ENCODE results near the gene AFF3.

DNA sequence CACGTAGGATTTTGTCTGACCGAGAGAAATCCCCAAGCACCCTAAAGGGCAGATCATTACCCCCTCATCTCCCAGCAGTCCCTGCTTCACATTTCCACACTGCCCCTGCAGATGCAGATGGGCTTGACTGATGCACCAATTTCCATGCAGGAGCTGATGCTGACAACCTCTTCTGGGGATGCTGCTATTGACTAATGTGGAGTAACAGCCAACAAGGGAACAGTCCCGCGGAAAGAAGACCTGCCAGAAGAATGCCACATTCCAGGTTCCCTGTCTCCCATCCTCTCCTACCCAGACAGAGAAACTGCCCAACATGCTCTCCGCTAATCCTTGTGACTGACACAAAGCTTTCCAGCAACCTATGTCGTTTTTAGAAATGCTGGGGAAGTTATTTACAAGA lies 91.7 kb downstream of the AFF3 start:
- TF ChIP-seq, protein P1, sequence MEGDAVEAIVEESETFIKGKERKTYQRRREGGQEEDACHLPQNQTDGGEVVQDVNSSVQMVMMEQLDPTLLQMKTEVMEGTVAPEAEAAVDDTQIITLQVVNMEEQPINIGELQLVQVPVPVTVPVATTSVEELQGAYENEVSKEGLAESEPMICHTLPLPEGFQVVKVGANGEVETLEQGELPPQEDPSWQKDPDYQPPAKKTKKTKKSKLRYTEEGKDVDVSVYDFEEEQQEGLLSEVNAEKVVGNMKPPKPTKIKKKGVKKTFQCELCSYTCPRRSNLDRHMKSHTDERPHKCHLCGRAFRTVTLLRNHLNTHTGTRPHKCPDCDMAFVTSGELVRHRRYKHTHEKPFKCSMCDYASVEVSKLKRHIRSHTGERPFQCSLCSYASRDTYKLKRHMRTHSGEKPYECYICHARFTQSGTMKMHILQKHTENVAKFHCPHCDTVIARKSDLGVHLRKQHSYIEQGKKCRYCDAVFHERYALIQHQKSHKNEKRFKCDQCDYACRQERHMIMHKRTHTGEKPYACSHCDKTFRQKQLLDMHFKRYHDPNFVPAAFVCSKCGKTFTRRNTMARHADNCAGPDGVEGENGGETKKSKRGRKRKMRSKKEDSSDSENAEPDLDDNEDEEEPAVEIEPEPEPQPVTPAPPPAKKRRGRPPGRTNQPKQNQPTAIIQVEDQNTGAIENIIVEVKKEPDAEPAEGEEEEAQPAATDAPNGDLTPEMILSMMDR (IDR thresholded peaks at IDR 0.05) = no peak
- TF ChIP-seq POLR2A (IDR thresholded peaks at IDR 0.05) = no peak
